ENCODE results near the gene NPBWR2.

DNA sequence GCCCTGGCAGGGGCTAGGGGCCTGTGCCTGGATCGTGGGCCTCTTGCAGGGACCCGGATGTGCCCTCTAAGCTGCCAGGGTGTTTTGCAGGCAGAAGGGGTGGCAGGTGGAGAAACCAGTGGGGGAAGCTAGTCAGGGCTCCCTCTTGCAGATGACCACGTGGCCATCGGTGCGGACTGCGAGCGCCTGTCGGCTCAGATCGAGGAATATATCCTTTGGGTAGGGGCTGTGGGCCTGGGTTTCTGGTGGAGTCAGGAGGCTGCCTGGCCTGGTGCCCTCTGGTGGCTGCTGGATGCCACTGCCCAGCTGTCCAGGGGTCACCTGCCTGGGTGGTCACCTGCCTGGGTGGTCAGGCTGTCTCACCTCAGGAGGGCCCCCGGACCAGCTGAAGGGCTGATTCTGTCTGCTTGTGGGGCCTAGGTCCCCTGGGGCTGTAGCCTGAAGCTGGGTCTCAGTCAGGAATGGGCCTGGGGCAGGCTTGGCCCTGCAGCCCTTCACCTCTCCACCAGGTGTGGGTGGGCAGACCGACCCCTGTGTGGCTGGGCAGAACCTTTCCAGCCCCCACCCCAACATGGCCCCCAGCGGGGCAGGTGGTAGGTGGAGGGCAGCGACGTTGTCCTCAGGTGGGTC, 37.6 kb downstream of the NPBWR2 start:
- TF ChIP-seq CTCF (IDR thresholded peaks at IDR 0.05; ENCODE audit: extremely low read depth in 1 of 2, insufficient read depth in 1 of 2, low read depth in 1 of 2, low read length in 2 of 2) (peak; percentile 79 to 95), POLR2A (IDR thresholded peaks at IDR 0.05; ENCODE audit: low read depth, low read length) (no peak), JUN (IDR thresholded peaks at IDR 0.05; ENCODE audit: borderline replicate concordance, insufficient read depth, insufficient read length, low read depth) (no peak), FOS (IDR thresholded peaks at IDR 0.05; ENCODE audit: borderline replicate concordance, insufficient read depth, low read length) (no peak), POLR2AphosphoS5 (IDR thresholded peaks at IDR 0.05; ENCODE audit: insufficient read depth, low read depth, low read length) (no peak), EZH2 (IDR thresholded peaks at IDR 0.05; ENCODE audit: borderline replicate concordance, low read depth, low read length, severe bottlenecking) (no peak), MYC (IDR thresholded peaks at IDR 0.05; ENCODE audit: low read depth, low read length) (no peak), GATA2 (IDR thresholded peaks at IDR 0.05; ENCODE audit: insufficient read depth, insufficient read length, low read depth, low read length) (no peak)
